G401.6 (cell line): Measurements from ENCODE around the gene SDC1.

Experiments
- FAIRE-seq: peaks from 2 replicates; lab custom pipeline; 2012; peaks lifted over from hg19 to GRCh38; lab: Jason Lieb, UNC

The SDC1 gene

DNA sequence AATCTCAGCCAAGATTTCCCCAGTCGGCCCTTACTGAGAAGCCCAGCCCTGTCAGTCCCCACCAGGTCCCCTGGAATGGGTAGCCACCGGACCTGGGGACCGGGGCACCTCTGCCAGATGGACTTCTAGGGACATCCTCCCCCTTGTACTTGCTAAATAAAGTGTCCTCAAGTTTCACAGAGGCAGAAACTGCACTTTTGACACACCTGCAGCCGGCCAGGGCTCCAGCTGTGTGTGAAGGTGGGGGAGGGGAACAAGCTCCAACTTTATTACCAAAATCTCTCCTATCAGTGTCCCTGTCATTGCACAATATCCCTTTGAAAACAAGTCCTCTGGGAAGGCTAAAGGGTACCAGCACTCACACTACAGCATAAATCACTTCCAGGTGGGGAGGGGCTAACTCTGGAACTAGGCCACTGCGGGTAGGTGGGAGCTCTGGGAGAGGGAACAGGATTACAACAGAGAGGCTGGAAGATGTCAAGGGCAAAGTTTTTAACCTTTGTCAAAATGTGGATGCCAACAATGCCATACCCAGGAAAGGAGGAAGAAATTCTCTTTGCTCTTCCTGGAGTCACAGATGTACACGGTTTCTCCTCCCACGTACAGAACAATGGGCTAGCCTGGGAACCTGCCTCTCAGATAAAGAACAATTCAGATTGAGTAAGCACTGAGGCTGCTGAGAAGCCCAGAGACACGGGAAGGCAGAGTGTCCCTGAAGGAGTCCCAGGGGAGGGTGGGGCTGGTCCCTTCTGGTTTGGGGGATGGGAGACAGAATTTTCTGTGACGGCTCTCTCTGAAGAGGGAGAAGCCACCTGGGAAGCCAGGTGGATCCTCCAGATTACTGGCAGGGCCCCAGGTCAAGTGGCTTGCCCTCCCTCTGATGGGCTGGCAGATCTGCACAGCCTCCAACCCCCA lies 11.0 kb downstream of the SDC1 start:
- FAIRE-seq: no peak

DNA sequence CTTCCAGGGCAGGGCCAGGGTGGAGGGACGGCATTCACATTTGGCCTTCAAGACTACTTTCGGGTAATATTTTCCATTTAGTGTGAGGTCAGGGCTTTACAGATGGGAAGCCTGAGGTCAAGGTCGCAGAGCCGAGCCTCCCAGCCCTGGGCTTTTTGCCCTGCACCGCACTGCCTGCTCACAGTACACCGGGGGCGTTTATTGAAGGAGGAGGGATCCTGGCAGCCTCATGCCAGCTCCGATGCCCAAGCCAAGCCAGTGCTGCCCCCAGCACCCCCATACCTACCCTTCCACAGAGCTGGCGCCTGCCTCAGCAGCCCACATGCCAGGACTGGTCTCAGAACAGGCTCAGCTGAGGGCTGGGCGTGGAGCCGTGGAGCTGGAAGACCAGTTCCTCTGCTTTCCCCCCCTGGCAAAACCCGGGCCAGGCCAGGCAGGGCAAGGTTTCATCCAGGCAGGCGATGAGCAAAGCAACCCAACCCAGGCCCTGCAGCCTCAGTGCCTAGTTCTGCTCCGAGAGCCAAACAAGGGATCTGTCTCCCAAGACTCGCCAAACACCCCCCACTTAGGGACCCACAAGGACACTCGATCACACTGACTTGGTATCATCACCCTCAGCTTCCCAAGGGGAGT lies 11.9 kb downstream of the SDC1 start:
- no peak for FAIRE-seq

DNA sequence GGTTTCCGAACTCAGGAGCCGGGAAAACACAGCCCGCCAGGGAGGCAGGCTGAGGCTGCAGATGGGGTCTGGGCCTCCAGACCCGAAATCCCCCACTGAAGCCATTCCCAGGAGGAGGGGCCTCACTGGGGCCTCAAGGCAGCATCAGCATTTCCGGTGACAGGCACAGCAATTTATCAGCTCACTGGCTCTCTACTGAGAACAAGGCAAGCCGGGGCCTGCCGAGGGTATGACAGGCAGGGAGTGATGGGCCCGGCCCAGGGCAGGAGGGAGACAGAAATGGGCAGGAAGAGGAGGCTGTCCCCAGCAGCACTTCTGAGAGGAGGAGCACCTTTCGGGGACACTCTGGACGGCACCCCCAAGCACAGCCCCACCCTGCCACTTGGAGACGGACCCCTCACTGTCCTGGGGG lies 12.5 kb downstream of the SDC1 start:
- FAIRE-seq: no peak

DNA sequence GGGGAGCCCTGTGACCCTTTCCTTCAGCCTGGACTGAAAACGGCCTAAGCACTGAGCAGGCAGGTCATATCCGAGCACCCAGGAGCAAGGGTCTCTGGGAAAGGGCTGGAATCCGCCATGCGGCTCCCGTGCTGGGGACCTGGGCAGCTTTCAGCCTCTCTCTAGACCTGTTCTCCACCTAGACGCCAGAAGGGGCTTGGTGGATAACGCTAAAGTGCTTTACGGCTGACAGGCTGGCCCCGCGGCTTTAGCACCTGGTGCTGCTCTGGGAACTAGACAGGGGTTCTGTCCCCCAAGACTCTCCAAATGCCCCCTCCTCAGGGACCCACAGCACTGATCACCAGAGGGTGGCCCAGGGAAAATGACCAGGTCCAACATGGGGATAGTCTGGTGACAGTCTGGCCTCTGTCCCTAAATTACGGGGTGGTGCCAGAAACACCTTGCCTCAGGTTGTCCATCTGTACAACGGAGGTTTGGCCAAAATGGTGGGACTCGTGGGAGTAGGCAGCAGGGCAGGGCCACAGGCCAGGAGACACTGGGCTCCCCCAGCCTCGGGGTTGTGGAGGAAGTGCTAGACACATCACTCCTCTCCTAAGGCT lies 13.0 kb downstream of the SDC1 start:
- FAIRE-seq: no peak

DNA sequence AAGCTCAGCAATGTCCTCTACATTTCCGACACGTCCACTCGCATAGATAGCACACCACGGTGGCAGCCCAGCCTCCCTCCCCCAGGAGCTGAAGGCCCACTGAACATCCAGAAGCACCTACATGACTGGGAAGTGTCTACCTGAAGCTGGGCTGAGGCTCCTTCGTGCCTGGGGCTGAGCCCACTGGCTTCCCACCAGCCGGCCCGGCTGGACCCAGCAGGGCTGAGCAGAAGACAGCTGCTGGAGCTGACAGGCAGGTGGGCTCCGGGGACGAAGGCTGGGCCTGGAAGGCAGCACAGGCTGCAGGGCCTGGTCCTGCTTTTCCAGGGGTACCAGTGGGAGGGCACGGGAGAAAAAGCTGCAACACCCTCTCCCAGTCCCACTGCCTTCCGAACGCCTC lies 13.5 kb downstream of the SDC1 start:
- no peak for FAIRE-seq

DNA sequence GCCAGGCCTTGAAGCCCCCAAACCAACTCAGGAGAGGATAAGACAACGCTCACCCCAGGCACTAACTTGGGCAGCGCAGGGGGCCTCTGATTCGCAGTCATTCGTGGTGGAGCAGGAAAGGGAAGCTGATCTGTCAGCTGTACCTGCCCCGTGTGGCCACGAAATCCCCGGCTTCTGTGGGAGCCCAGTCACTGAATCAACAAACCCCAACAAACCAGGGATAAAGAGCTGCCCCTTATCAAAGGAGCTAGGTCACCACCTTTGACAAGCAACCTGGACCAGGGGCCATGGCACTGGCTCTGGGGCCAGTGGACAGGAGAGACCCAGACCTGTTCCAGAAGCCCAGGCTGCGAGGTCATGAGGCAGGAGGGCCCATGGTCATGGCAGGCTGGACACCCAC lies 14.5 kb downstream of the SDC1 start:
- no peak for FAIRE-seq

DNA sequence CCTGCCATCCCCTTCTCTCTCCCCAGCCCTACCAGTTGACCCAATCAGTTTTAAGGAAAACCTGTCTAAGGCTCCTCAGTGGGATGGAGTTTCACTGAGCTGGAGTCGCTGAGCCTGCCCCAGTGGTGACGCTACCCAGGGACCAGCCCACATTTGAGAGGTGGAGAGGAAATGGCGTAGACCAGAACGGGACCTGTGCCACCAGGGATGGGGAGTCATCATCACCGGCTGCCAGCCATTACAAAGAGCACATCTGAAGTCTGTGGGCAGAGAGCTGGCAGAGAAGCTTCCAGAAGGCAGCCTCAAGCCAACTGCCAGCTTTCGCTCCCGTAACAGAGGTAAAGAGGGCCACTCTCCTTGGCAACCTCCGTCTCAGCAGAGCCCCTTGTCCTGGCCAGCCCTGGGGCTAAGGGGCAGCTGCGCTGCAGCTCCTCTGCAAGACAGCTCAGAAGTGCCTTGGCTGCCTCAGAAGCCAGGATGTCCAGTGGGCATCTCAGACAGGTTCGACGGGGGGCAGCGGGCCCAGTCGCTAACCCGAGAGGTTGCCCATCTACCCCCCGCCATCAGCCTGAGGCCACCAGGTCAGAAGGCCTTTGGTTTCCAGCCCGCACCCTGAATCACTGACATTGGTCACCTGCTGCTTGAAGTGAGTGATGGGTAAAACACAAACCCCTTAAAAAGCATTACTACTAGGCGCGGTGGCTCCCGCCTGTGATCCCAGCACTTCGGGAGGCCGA lies 15.4 kb downstream of the SDC1 start:
- no peak for FAIRE-seq

DNA sequence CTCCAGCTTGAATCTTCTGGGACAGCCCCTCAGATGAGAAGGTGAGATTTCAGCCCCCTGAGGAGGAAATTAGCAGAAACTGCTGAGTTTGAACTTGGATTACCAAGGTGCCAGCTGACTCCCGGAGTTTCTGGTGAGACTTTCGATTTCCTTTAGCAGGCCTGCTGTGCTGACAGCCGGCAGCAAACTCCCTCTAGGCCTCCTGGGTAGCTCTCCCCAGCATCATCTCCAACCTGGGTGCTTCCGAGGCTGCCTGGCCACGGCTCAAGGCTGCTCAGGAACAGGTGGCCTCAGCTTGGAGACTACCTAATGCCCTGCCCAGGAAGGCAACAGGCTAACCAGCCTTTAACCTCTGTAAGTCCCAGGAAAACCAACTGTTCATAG lies 16.5 kb downstream of the SDC1 start:
- FAIRE-seq: no peak

DNA sequence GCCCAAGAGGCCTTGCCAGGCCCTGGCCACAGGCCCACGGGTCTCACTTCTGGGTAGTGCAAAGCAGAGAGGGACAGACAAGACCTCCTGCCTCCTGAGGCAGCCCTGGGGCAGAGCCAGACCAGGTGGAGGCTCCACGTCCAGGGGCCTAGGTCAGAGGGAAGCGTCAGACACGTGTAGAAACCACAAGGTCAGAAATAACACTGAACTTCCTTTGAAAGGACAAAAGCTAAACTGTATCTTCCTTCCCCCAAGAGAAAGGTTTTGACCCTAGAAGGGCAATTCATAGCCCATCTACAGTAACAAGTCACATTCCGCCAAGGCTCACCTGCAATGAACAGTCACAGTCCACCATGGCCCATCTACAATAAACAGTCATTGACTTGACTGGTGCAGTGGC lies 17.9 kb downstream of the SDC1 start:
- no peak for FAIRE-seq

DNA sequence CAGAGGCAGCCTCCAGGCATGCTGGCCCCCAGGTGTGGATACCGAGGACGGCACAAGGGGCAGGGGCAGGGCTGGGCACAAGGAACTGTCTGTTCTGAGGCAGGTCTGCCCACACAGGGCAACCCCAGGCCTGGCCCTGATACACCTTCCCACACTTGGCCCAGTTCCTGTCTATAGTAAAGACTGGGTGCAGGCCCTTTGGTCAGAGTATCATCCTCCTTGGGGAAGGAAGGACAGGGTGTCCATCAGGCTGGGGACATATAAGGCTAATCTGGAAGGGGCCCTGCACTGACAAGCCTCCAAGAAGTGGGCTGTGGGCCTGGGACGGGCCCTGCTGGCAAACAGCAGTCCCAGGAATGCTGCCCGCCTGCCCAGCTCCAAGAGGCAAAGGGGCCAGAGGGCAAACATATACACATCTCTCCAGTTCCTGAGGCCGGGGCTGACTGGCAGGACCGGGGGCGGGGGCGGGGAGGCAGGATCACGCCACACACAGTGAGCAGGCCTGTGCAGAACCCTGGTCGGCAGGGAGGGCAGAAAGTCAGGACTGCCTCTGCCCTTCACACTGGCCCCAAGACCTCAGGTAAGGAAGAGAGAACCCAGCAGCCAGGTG lies 18.9 kb downstream of the SDC1 start:
- FAIRE-seq: no peak

DNA sequence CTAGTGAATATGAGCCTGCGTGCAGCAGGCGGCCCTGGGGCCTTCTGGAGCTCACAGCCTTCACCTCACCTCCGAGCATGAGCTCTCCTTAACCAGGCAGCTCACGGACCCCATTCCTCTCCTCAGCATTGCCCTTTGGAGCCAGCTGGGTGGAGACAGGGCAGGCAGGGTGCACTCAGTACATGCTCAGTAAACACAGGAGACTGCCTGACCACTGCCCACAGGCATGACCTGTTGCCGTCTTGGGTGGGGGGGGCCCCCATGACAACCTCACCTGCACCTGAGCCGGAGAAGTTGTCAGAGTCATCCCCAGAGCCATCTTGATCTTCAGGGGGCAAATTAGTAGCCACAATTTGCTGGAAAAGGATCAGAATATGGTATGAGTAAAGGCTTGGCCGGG lies 19.9 kb downstream of the SDC1 start:
- no peak for FAIRE-seq

DNA sequence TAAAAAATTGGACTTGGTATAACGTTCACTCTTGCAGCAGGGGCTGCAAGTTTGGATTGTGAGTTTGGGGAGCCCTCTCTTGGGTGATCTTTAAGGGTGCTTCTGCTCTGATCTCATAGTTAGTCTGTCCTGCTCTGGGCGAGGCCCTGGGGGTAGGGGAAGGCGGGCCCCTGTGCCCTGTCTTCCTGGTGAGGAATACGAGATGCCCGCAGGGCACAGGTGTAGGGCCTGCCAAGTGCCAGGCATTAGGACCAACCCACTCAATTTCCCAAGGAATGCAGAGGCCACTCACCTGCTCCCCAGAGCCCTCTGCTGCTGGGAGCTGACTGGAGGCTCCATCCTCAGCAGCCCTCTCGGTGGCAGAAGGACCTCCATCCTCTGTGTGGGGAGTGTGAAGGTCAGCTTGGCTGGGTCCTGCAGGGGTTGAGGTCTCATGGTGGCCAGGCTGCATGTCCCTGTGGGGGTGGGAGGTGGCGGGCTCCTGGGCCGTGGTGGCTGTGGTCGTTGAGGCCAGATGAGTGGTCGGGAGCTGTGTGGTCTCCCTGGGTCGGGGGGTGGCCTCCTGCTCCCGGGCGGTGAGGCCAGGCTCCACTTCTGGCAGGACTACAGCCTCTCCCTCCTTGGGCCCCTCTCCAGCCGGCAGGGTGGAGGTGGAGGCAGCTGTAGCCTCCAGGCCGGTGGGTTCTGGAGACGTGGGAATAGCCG lies 21.3 kb downstream of the SDC1 start:
- no peak for FAIRE-seq

DNA sequence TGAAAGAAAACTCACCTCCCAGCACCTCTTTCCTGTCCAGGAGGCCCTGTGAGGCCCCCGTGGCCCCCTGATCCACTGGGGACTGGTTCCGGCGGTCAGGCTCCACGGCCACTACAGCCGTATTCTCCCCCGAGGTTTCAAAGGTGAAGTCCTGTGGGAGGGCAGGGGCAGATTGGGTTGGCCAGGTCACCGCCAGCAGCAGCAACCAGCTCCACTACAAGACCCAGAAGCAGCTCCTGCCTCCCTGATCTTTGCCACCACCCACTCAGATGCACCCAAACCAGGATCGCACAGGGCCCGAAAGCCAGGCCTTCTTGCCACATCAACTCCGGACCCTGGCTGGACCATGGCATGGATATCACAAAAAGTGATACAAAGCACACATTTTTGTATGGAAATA lies 21.9 kb downstream of the SDC1 start:
- no peak for FAIRE-seq

DNA sequence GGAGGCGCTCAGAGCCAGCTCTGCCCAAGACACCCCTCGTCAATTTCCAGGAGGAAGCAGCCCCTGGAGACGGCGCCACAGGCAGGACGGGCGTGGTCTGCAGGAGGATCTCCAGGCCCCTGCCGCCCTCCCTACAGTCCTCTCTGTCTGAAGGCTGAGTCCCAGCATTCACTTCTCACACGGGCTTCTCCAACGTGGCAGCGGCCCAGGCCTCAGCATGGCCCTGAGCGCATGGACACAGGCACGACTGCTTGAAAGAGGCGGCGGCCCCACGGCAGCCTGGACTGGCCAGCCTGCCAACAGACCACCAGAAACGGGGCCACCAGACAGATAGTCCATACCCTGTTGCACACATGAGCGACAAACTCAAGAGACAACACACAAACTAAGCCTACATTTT lies 23.3 kb downstream of the SDC1 start:
- FAIRE-seq: no peak

DNA sequence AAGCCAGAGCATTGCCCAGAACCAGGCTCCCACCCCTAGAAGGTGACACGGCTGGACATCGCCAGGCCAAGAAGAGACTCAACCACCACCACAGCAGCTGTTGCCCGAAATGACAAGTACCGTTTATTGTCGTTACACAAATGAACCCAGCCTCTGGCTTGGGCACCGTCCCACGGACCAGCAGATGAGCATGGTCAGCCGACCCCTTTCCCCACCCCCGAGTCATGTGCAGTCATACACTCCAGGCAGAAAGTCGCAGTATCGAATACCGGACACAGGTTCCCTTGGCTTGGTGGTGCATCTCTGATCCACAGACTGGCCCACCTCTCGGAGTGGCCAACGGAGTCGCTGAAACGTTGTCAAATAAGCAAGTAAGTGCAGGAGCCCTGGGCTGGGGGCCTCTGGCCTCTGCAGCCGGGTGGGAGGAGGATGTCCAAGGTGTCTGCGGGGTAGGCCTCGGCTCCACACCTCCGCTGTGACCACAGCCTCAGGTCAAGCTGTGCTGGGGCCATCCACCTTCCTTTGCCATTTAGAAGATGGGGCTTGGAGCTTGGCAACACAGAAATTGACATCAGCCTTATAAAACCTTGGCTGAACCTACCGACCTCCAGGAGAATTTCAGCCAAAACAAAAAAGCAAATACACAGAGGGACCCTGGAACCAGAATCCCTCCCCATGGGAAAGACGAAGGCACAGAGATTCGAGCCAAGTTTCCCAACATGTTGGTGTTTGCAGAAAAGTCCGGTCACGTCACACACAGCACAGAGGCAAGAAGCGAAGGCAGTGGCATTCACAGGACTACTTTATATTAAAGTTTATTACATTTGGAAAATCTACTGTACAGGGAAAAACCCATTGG lies 24.0 kb downstream of the SDC1 start:
- FAIRE-seq: no peak

DNA sequence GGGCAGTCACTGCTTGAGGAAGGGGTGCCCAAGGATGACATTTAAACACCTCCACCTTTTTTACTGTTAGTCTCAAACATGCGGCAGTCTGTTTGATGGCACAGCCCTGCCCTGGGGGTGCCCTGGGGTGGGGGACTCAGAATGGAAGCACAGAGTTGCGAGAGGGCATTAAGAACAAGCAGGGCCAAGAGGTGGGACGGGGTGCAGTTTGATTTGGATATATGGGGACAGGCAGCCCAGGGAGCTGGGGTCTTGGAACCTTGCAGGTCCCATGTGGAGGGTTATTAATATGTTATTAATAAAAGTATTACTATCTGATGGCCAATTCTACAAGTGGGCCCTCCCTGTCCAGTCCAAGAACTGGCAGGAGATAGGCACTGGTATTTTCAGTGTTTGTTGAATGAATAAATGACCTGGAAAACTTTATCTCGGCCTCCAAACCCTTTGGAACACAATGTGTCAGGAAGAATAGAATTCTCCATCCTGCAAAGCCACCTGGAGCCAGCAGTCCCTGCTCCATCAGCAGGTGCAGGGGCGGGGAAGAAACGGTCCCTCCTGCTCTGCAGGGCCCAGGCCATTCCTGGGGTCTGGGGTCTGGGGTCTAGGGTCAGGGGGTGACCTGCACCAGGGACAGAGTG lies 25.2 kb downstream of the SDC1 start:
- no peak for FAIRE-seq

DNA sequence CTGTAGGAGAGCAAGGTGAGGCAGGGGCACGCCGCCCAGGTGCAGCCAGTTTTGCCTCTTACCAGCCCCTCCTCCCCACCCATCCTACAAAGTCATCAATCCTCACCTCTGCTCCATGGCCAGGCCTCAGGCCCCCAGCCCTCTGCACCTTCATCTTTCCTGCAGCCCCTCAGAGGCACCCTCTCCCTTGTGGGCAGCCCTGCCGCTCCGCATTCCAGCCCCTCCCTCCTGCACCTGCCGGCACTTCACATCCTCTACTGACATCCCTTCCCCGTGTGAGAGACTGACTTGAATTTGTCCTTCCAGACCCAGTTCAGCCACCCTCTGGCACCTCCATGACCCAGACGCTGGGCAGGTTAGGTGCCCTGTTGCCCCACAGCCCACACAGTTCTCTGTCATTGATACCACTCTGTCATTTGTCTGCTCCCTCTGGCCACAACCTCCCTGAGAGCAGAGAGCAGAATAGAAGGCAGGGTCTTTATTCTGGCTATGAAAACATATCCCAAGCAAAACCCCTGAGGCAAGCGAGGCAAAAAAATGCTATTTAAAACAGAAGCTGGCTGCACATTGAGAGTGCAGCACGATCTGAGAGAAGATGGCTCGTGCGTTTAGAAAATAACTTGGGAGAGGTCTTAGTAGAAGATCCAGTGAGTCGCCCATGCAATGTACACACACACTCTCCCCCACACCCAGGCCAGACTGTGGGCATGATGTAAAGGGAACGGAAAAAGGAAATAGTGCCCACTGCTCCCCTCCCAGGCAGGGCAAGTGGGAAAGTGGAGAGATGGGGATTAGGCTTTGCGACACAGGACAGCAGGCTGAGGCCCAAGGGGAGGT lies 25.9 kb downstream of the SDC1 start:
- FAIRE-seq: no peak

DNA sequence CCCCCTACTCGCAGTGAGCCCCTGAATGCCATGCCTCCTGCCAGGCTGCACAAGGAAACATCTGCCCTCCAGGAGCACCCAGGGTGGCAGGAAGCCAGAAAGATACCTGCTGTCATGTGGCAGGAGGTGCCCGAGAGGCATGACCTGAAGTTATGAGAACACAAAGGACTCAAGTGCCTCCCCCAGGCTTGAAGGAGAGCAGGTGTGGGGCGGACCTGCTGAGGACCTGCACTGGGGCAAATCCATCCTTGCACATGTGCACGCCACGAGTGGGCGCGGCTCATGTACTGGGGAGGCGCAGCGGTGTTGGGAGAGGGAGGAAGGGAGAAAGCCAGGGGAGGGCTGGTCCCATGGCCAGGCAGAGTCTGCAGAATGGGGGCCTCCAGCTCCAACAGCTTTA lies 26.9 kb downstream of the SDC1 start:
- FAIRE-seq: no peak

DNA sequence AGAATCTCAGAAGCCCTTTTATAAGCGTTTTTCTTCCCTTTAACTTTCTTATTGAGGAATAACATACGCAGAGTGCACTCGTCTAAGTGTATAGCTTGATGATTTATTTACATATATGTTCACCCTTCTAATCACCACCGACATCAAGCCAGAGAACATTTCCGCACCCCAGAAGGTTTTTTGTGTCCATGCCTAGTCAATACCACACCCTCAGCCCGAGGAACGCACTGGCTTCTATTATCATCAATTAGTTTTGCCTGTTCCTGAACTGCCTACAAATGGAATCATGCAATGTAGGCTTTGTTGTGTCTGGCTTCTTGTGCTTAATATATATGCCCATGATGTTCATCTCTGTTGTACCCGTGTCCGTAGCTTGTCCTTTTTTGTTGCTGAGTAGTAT lies 27.7 kb downstream of the SDC1 start:
- no peak for FAIRE-seq
